GM23248 (cell line): ENCODE results near the gene CFAP73.

Experiments used
- EZH2 ChIP-seq: fragments of 200-600 bp; sonication (generic); IDR thresholded peaks from 2 replicates; pipeline ENCODE4 v1.6.1; 2018; ENCODE audit warnings: antibody characterized with exemption, mild to moderate bottlenecking; ENCODE audit not compliant: insufficient read depth, poor library complexity, severe bottlenecking
- EZH2phosphoT487 ChIP-seq: fragments of 200-600 bp; sonication (generic); IDR thresholded peaks from 2 replicates; pipeline ENCODE4 v1.6.1; 2018; ENCODE audit warnings: antibody characterized with exemption, moderate library complexity, mild to moderate bottlenecking, low read depth; ENCODE audit not compliant: insufficient read depth

DNA sequence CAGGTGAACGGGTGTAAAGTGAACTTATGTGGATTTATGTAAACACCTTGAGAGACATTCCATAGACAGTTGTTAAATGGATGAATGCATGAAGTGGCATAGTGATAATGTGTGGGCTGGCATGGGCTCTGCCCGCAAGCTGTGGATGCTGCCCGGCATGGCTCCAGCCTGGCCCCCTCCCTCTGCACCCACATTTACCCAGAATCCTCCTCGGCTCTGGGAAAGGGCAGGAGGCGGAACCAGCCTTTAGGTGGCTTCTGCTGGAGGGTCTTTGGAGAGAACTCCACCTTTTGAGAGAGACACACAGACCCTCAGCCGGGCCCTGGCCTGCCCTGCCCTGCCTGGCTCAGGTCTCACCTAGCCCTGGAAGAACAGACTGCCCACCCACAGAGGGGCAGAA is 32.6 kb upstream of the CFAP73 start:
- TF ChIP-seq EZH2phosphoT487 (no peak), EZH2 (no peak)
